HepG2 (cell line): Measurements from ENCODE around the gene ZFAND2B. TPM values are rescaled to one million over a fixed set of nuclear protein-coding genes. Genes with fewer than 3 reads are reported as not detected.

Experiments used
- AGO1 ChIP-seq: fragments of 200-400 bp; formaldehyde crosslinking; IDR thresholded peaks from 2 replicates; pipeline ENCODE4 v1.6.1; 2017; ENCODE audit warnings: mild to moderate bottlenecking, low read depth, low read length, moderate library complexity; ENCODE audit not compliant: poor library complexity, severe bottlenecking
- ELF4 ChIP-seq: sonication (generic); formaldehyde crosslinking; IDR thresholded peaks from 2 replicates; pipeline ENCODE4 v1.5.0; 2020; ENCODE audit warnings: missing genetic modification reagents, mild to moderate bottlenecking, moderate library complexity, borderline replicate concordance
- FLYWCH1 ChIP-seq: sonication (generic); formaldehyde crosslinking; IDR thresholded peaks from 2 replicates; pipeline ENCODE4 v1.8.1; 2023; ENCODE audit warnings: mild to moderate bottlenecking, missing genetic modification reagents
- FOXK2 ChIP-seq: fragments of 450-650 bp; IDR thresholded peaks from 2 replicates; pipeline ENCODE4 v1.6.1; 2016
- GABPA ChIP-seq, 2 experiments: IDR thresholded peaks; 2 replicates each; pipeline ENCODE4 v1.6.1; 2011 to 2016; ENCODE audit warnings: low read depth in 2 of 2, low read length in 1 of 2, missing biosample characterization in 1 of 2, missing genetic modification characterization in 1 of 2
- HMGXB4 ChIP-seq, 2 experiments: sonication (generic) in 1 of 2; formaldehyde crosslinking in 1 of 2; IDR thresholded peaks; 2 replicates each; pipeline versions ENCODE4 v1.4.0 to v1.6.1; 2018 to 2020; ENCODE audit warnings: missing genetic modification reagents in 2 of 2, borderline replicate concordance in 1 of 2, low read depth in 1 of 2, mild to moderate bottlenecking in 1 of 2, missing biosample characterization in 1 of 2
- KLF13 ChIP-seq: sonication (generic); formaldehyde crosslinking; IDR thresholded peaks from 2 replicates; pipeline ENCODE4 v1.4.0; 2020; ENCODE audit warnings: mild to moderate bottlenecking, missing genetic modification reagents
- NCOA5 ChIP-seq: sonication (generic); formaldehyde crosslinking; IDR thresholded peaks from 2 replicates; pipeline ENCODE4 v1.4.0; 2020; ENCODE audit warnings: missing genetic modification reagents
- NFKBIZ ChIP-seq: IDR thresholded peaks from 2 replicates; pipeline ENCODE4 v1.6.1; 2018; ENCODE audit warnings: missing genetic modification reagents, missing compliant biosample characterization
- NFYB ChIP-seq: sonication (generic); formaldehyde crosslinking; IDR thresholded peaks from 2 replicates; pipeline ENCODE4 v1.4.0; 2020; ENCODE audit warnings: missing genetic modification reagents
- NONO ChIP-seq, 2 experiments: fragments of 450-650 bp in 1 of 2; sonication (generic) in 1 of 2; formaldehyde crosslinking in 1 of 2; IDR thresholded peaks in 1 of 2; conservative IDR thresholded peaks in 1 of 2; 2 replicates each; pipeline versions ENCODE4 v1.6.1 to v1.8.0; 2017 to 2022; ENCODE audit warnings: mild to moderate bottlenecking in 1 of 2, missing genetic modification reagents in 1 of 2, moderate library complexity in 1 of 2
- RELA ChIP-seq: sonication (generic); formaldehyde crosslinking; IDR thresholded peaks from 2 replicates; pipeline ENCODE4 v1.4.0; 2020; ENCODE audit warnings: missing genetic modification reagents
- SNRNP70 ChIP-seq: fragments of 200-400 bp; formaldehyde crosslinking; IDR thresholded peaks from 2 replicates; pipeline ENCODE4 v1.6.1; 2017; ENCODE audit warnings: mild to moderate bottlenecking, low read depth, low read length, moderate library complexity
- SOX5 ChIP-seq: IDR thresholded peaks from 2 replicates; pipeline ENCODE4 v1.6.1; 2016; ENCODE audit warnings: borderline replicate concordance
- TSC22D2 ChIP-seq: sonication (generic); formaldehyde crosslinking; IDR thresholded peaks from 2 replicates; pipeline ENCODE4 v1.5.1; 2020; ENCODE audit warnings: missing genetic modification reagents, mild to moderate bottlenecking, borderline replicate concordance
- ZBTB14 ChIP-seq: sonication (generic); formaldehyde crosslinking; IDR thresholded peaks from 2 replicates; pipeline ENCODE4 v1.4.0; 2020; ENCODE audit warnings: missing genetic modification reagents
- ZBTB33 ChIP-seq: sonication (generic); formaldehyde crosslinking; IDR thresholded peaks from 2 replicates; pipeline ENCODE4 v1.4.0; 2020; ENCODE audit warnings: missing genetic modification reagents
- ZNF580 ChIP-seq: IDR thresholded peaks from 2 replicates; pipeline ENCODE4 v1.6.1; 2016; ENCODE audit warnings: low read depth, borderline replicate concordance
- ZNF639 ChIP-seq: conservative IDR thresholded peaks from 2 replicates; pipeline ENCODE4 v1.6.1; 2018; ENCODE audit warnings: missing genetic modification reagents
- ZNF816 ChIP-seq: sonication (generic); formaldehyde crosslinking; IDR thresholded peaks from 2 replicates; pipeline ENCODE4 v1.8.0; 2022; ENCODE audit warnings: missing genetic modification reagents, mild to moderate bottlenecking, borderline replicate concordance
- polyA plus RNA-seq, 8 experiments: library from polyadenylated mRNA; depleted of rRNA in 3 of 8; stranded (reverse) in 7 of 8; unstranded in 1 of 8; fragments of >200 nt; fragmentation: Illumina TruSeq in 4 of 8; extraction: Trizol in 4 of 8; gene quantifications; 2 replicates each; pipeline versions ENCODE4 v1.2.1 to v1.2.3, GENCODE V29; 2011 to 2016; ENCODE audit warnings: low read depth in 4 of 8, missing spikeins in 1 of 8, mixed read lengths in 1 of 8; ENCODE audit not compliant: insufficient read depth in 1 of 8
- total RNA-seq, 5 experiments: library from RNA; depleted of rRNA; stranded (reverse); fragments of >200 nt; fragmentation: Illumina TruSeq; extraction: Trizol; gene quantifications; 2 replicates each; pipeline ENCODE4 v1.2.3, GENCODE V29; 2016; ENCODE audit warnings: low read depth in 1 of 5
- TF ChIP-seq, protein P1 (sequence below): sonication (generic); formaldehyde crosslinking; IDR thresholded peaks from 2 replicates; pipeline ENCODE4 v1.8.1; 2023; ENCODE audit warnings: mild to moderate bottlenecking, missing genetic modification reagents

The ZFAND2B gene
- total and polyA plus RNA-seq, 2 of the 13 experiments (the other 11 are each of a cell fraction or from before 2014, with no cell fraction given), result 53.3 to 115 TPM

DNA sequence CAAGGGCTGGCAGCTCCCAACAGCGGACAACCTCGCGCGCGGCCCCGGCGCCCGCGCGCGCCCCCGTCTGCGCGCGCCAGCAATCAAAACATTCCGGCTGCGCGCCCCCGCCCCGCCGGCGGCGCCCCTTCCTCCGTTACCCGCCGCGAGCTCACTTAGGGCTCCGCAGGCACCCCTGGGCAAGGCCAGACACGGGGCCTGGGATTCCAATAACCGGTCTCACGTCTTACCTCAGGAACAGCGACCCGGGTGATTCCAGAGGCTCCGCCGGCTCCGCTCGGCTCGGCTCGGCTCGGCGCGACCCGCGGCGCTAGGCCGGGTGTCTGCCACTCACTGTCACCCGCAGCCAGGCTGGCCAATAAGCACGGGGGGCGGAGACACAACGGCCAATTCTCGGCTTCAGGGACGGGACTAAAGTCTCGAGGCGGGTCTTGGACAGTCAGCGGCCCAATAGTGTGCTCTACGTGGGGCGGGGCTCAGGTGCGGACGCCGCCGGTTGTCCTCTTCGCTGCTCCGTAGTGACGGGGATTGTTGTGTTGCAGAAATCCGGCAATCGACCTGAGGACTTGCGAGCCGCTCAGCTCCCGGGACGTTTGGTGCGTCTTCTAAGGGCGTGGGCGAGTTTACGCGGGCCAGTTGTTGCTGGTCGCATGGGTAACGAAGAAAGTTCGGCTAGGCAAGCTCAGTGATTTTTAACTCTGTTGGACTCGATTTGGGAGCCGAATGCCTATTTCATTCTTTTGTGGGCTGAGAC lies 22.9 kb downstream of the ZFAND2B start, which contains the start of the genes ANKZF1 and ATG9A (continued):
- TF ChIP-seq HMGXB4 (CRISPR knock-in tag; IDR thresholded peaks at IDR 0.05; ENCODE audit: borderline replicate concordance in 1 of 2, low read depth in 1 of 2), result peak; percentile 75; a peak in 3 of 4 replicates
- TF ChIP-seq NCOA5, result no peak
- TF ChIP-seq ZNF639, result 0 out of 2 replicates have a peak, but pooled peaks have one; percentile 47
- no peak; the same call in 1 of the 2 replicates for TF ChIP-seq RELA (CRISPR knock-in tag)
- TF ChIP-seq, protein P1, sequence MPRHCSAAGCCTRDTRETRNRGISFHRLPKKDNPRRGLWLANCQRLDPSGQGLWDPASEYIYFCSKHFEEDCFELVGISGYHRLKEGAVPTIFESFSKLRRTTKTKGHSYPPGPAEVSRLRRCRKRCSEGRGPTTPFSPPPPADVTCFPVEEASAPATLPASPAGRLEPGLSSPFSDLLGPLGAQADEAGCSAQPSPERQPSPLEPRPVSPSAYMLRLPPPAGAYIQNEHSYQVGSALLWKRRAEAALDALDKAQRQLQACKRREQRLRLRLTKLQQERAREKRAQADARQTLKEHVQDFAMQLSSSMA, result peak; percentile 35; the same call in 1 of the 2 replicates
- peak; percentile 4 for TF ChIP-seq AGO1
- peak; percentile 97 for TF ChIP-seq ZBTB14
- peak; percentile 53 for TF ChIP-seq SOX5 (CRISPR knock-in tag)
- peak; percentile 72; the same call in 1 of the 2 replicates for TF ChIP-seq FOXK2
- no peak for TF ChIP-seq TSC22D2 (CRISPR knock-in tag)
- TF ChIP-seq FLYWCH1 (CRISPR knock-in tag), result no peak
- no peak for TF ChIP-seq KLF13
- no peak for TF ChIP-seq ZNF580 (CRISPR knock-in tag)
- TF ChIP-seq GABPA (IDR thresholded peaks at IDR 0.05; ENCODE audit: low read depth, low read length), result no peak; the same call in 1 of the 2 replicates
- TF ChIP-seq GABPA (CRISPR knock-in tag; IDR thresholded peaks at IDR 0.05; ENCODE audit: low read depth), result peak; percentile 66; the same call in 1 of the 2 replicates
- TF ChIP-seq SNRNP70, result no peak
- peak; percentile 100 for TF ChIP-seq NFYB (CRISPR knock-in tag)
- TF ChIP-seq NFKBIZ (CRISPR knock-in tag), result 0 out of 2 replicates have a peak, but pooled peaks have one; percentile 20
- TF ChIP-seq ELF4 (CRISPR knock-in tag), result 0 out of 2 replicates have a peak, but pooled peaks have one; percentile 34
- TF ChIP-seq NONO (IDR thresholded peaks at IDR 0.05), result no peak
- no peak; the same call in 1 of the 2 replicates for TF ChIP-seq NONO (CRISPR knock-in tag; conservative IDR thresholded peaks at IDR 0.05)
- peak; percentile 91 for TF ChIP-seq ZNF816 (CRISPR knock-in tag)
- TF ChIP-seq ZBTB33 (CRISPR knock-in tag), result no peak
